Omental fat pad (tissue), 4 donors: ENCODE measurements around the gene SPTA1. TPM values are rescaled to one million over a fixed set of nuclear protein-coding genes. Genes with fewer than 3 reads are reported as not detected.

Experiments used
- ATAC-seq: fragments of 150-250 bp; one replicate; pipeline ENCODE4 v1.9.1; 2016; ENCODE audit warnings: mild to moderate bottlenecking, moderate library complexity; ENCODE audit not compliant: low FRiP score
- DNase-seq: peaks from one replicate; pipeline ENCODE4 v3.0.0-alpha.2; 2019; ENCODE audit warnings: low spot score
- CTCF ChIP-seq, 3 donors: fragments of 450-650 bp; IDR thresholded peaks; one replicate each; pipeline ENCODE4 v1.5.1; 2016 to 2017; ENCODE audit warnings: antibody characterized with exemption in 3 of 3, mild to moderate bottlenecking in 3 of 3, moderate library complexity in 2 of 3
- total RNA-seq, 4 donors: library from RNA; depleted of rRNA; stranded (reverse); fragments of >200 nt; gene quantifications; one replicate each; pipeline ENCODE4 v1.1.0, GENCODE V29; 2016

SPTA1 gene
- total RNA-seq, 4 donors from 2014 or later: 0.36 to 1.8 (median 0.83) TPM

GRCh38 chr1:158583962-158584361 lies 102.6 kb downstream of the SPTA1 start:
- no peak for ATAC-seq
- no peak for TF ChIP-seq CTCF (IDR thresholded peaks at IDR 0.05)
- DNase-seq: no peak

- TF ChIP-seq CTCF (IDR thresholded peaks at IDR 0.05): no peak
- ATAC-seq: no peak
- no peak for DNase-seq
Observed at GRCh38 chr1:158579733-158580132, 106.8 kb downstream of the SPTA1 start, which contains the start of gene OR10X1. TSS of gene OR10X1 (minus strand) at chr1:158579899. CDS start at chr1:158579899, 0 bp downstream.

- no peak for ATAC-seq
- no peak for TF ChIP-seq CTCF (IDR thresholded peaks at IDR 0.05)
- no peak for DNase-seq
Observed at GRCh38 chr1:158577561-158577960, 109.0 kb downstream of the SPTA1 start.

GRCh38 chr1:158572226-158572625 lies 114.3 kb downstream of the SPTA1 start:
- no peak for DNase-seq
- no peak for ATAC-seq
- TF ChIP-seq CTCF (IDR thresholded peaks at IDR 0.05): no peak

- no peak for DNase-seq
- TF ChIP-seq CTCF (IDR thresholded peaks at IDR 0.05): no peak
Observed at GRCh38 chr1:158570480-158570879, 116.0 kb downstream of the SPTA1 start, which contains the start of gene OR6P1. TSS of gene OR6P1 (minus strand) at chr1:158570580. CDS start at chr1:158563604, 6,976 bp downstream.

GRCh38 chr1:158564608-158565007 lies 121.9 kb downstream of the SPTA1 start:
- no peak for TF ChIP-seq CTCF (IDR thresholded peaks at IDR 0.05)
- ATAC-seq: no peak
- no peak for DNase-seq

More at GRCh38 chr1:158570480-158570879, 116.0 kb downstream of the SPTA1 start, which contains the start of gene OR6P1:
- ATAC-seq: no peak

GRCh38 chr1:158563853-158564252 lies 122.7 kb downstream of the SPTA1 start:
- ATAC-seq (no peak), DNase-seq (no peak)
- TF ChIP-seq CTCF (IDR thresholded peaks at IDR 0.05): no peak
